IMR-90 (cell line): ENCODE measurements around the gene FNDC3B. TPM values are rescaled to one million over a fixed set of nuclear protein-coding genes. Genes with fewer than 3 reads are reported as not detected.

Source experiments
- ATAC-seq: fragments of 200-7000 bp; cut with Tn5 transposase; 2 replicates; pipeline ENCODE4 v1.9.1; 2020; ENCODE audit warnings: low read depth, mild to moderate bottlenecking, moderate library complexity
- BruUV-seq: library from RNA; stranded (reverse); fragments of 400-500 nt; replicated peaks from 2 replicates; lab custom pipeline; 2021; lab: Mats Ljungman, UMichigan
- CTCF ChIA-PET: fragments of 300-600 bp; formaldehyde crosslinking; extraction: SDS; loops from one replicate; lab custom pipeline; 2021; ENCODE audit warnings: antibody characterized with exemption; lab: Yijun Ruan, JAX
- POLR2A ChIA-PET: fragments of 300-600 bp; sonication (Branson Sonifier 250); formaldehyde crosslinking; loops from one replicate; lab custom pipeline; 2022; ENCODE audit warnings: antibody characterized with exemption; ENCODE audit not compliant: unreplicated experiment; lab: Charles Lee
- DNase-seq: peaks from one replicate; pipeline ENCODE4 v3.0.0; 2013
- H2AFZ ChIP-seq: replicated peaks from 2 replicates; pipeline ENCODE3; 2013; ENCODE audit warnings: low read length, mild to moderate bottlenecking; ENCODE audit not compliant: poor library complexity
- H2AK5ac ChIP-seq: 2 replicates; pipeline ENCODE4 v1.6.1; 2013; ENCODE audit warnings: low read depth, low read length, inconsistent platforms
- H2AK9ac ChIP-seq: replicated peaks from 2 replicates; pipeline ENCODE3; 2013; ENCODE audit warnings: mild to moderate bottlenecking, low read depth, low read length, moderate library complexity; ENCODE audit not compliant: poor library complexity
- H2BK120ac ChIP-seq: 2 replicates; pipeline ENCODE4 v1.6.1; 2013; ENCODE audit warnings: low read depth, low read length, inconsistent platforms
- H2BK15ac ChIP-seq: 3 replicates; pipeline ENCODE4 v1.6.1; 2013; ENCODE audit warnings: low read depth, low read length, inconsistent platforms
- H2BK20ac ChIP-seq: 2 replicates; pipeline ENCODE4 v1.6.1; 2013; ENCODE audit warnings: low read depth, mild to moderate bottlenecking, inconsistent platforms, low read length, moderate library complexity
- H2BK5ac ChIP-seq: 2 replicates; pipeline ENCODE4 v1.6.1; 2013; ENCODE audit warnings: mild to moderate bottlenecking, low read depth, low read length, inconsistent platforms; ENCODE audit not compliant: poor library complexity, severe bottlenecking
- H3K14ac ChIP-seq: replicated peaks from 2 replicates; pipeline ENCODE4 v1.6.1; 2013; ENCODE audit warnings: low read depth, low read length, inconsistent platforms
- H3K18ac ChIP-seq: 2 replicates; pipeline ENCODE4 v1.6.1; 2013; ENCODE audit warnings: low read depth, low read length, control low read depth
- H3K23ac ChIP-seq: 2 replicates; pipeline ENCODE4 v1.6.1; 2013; ENCODE audit warnings: low read depth, low read length, inconsistent platforms
- H3K27ac ChIP-seq: 2 replicates; pipeline ENCODE4 v1.5.1; 2013; ENCODE audit warnings: mild to moderate bottlenecking, control low read depth, low read length; ENCODE audit not compliant: insufficient read depth
- H3K27me3 ChIP-seq: 2 replicates; pipeline ENCODE4 v1.6.1; 2013; ENCODE audit warnings: low read length; ENCODE audit not compliant: control insufficient read depth, insufficient read depth
- H3K36me3 ChIP-seq: 2 replicates; pipeline ENCODE4 v1.6.1; 2013; ENCODE audit warnings: low read length, mixed read lengths; ENCODE audit not compliant: control insufficient read depth, insufficient read depth
- H3K4ac ChIP-seq: 2 replicates; pipeline ENCODE4 v1.6.1; 2013; ENCODE audit warnings: low read depth, low read length, inconsistent platforms
- H3K4me1 ChIP-seq: 2 replicates; pipeline ENCODE4 v1.6.1; 2013; ENCODE audit warnings: low read length, mixed read lengths; ENCODE audit not compliant: control insufficient read depth, insufficient read depth
- H3K4me2 ChIP-seq: 2 replicates; pipeline ENCODE4 v1.6.1; 2013; ENCODE audit warnings: low read depth, mild to moderate bottlenecking, control low read depth, low read length, moderate library complexity
- H3K4me3 ChIP-seq: 2 replicates; pipeline ENCODE4 v1.5.1; 2013; ENCODE audit warnings: low read depth, mild to moderate bottlenecking, control low read depth, low read length, moderate library complexity; ENCODE audit not compliant: insufficient read depth
- H3K56ac ChIP-seq: 2 replicates; pipeline ENCODE4 v1.6.1; 2013; ENCODE audit warnings: low read length, inconsistent platforms; ENCODE audit not compliant: insufficient read depth; ENCODE audit errors: extremely low read depth
- H3K79me1 ChIP-seq, 2 experiments: 2 replicates each; pipeline ENCODE4 v1.6.1; 2013; ENCODE audit warnings: low read length in 2 of 2, inconsistent platforms in 1 of 2, low read depth in 1 of 2
- H3K9ac ChIP-seq: 2 replicates; pipeline ENCODE4 v1.6.1; 2013; ENCODE audit warnings: low read depth, low read length, control low read depth
- H3K9me1 ChIP-seq: 2 replicates; pipeline ENCODE4 v1.6.1; 2013; ENCODE audit warnings: low read length, inconsistent platforms; ENCODE audit not compliant: insufficient read depth
- H3K9me3 ChIP-seq: 2 replicates; pipeline ENCODE4 v1.6.1; 2013; ENCODE audit warnings: low read length; ENCODE audit not compliant: control insufficient read depth, insufficient read depth
- H4K20me1 ChIP-seq: 2 replicates; pipeline ENCODE4 v1.6.1; 2013; ENCODE audit warnings: low read length, inconsistent platforms; ENCODE audit not compliant: insufficient read depth
- H4K5ac ChIP-seq: 2 replicates; pipeline ENCODE4 v1.6.1; 2013; ENCODE audit warnings: mild to moderate bottlenecking, low read depth, low read length, control low read depth
- H4K8ac ChIP-seq, 2 experiments: 2 replicates each; pipeline ENCODE4 v1.6.1; 2013; ENCODE audit warnings: low read depth in 2 of 2, low read length in 2 of 2, control low read depth in 1 of 2, inconsistent platforms in 1 of 2
- H4K91ac ChIP-seq: 2 replicates; pipeline ENCODE4 v1.6.1; 2013; ENCODE audit warnings: low read depth, low read length, inconsistent platforms; ENCODE audit not compliant: insufficient read depth
- CHD1 ChIP-seq: IDR thresholded peaks from 2 replicates; pipeline ENCODE4 v1.6.1; 2012; ENCODE audit warnings: low read depth, low read length, improper control_type of control experiment
- ELK1 ChIP-seq: fragments of 150-350 bp; IDR thresholded peaks from 2 replicates; pipeline ENCODE4 v1.6.1; 2016; ENCODE audit warnings: low read depth, mild to moderate bottlenecking, low read length, moderate library complexity, borderline replicate concordance
- FOS ChIP-seq: fragments of 150-350 bp; IDR thresholded peaks from 2 replicates; pipeline ENCODE4 v1.6.1; 2016; ENCODE audit warnings: low read depth, low read length
- MAFK ChIP-seq: IDR thresholded peaks from 2 replicates; pipeline ENCODE4 v1.6.1; 2012; ENCODE audit warnings: low read depth, low read length, improper control_type of control experiment
- MXI1 ChIP-seq: IDR thresholded peaks from 2 replicates; pipeline ENCODE4 v1.6.1; 2012; ENCODE audit warnings: low read depth, mild to moderate bottlenecking, low read length, moderate library complexity, borderline replicate concordance
- RAD21 ChIP-seq: IDR thresholded peaks from 2 replicates; pipeline ENCODE4 v1.6.1; 2012; ENCODE audit warnings: low read length, improper control_type of control experiment
- RCOR1 ChIP-seq: IDR thresholded peaks from 2 replicates; pipeline ENCODE4 v1.6.1; 2012; ENCODE audit warnings: mild to moderate bottlenecking, low read length, improper control_type of control experiment; ENCODE audit not compliant: insufficient replicate concordance
- RFX5 ChIP-seq: IDR thresholded peaks from 2 replicates; pipeline ENCODE4 v1.8.0; 2012; ENCODE audit warnings: low read depth, mild to moderate bottlenecking, low read length, moderate library complexity
- SMC3 ChIP-seq: fragments of 150-350 bp; IDR thresholded peaks from 2 replicates; pipeline ENCODE4 v1.6.1; 2016; ENCODE audit warnings: low read depth, mild to moderate bottlenecking, antibody characterized with exemption, low read length, moderate library complexity
- USF2 ChIP-seq: fragments of 150-350 bp; IDR thresholded peaks from 2 replicates; pipeline ENCODE4 v1.6.1; 2017; ENCODE audit warnings: mild to moderate bottlenecking, antibody characterized with exemption, low read length, low read depth
- WGBS, 2 experiments: methylation state at CpG; one replicate each; pipeline versions ENCODE4 v1.1.5 to v1.1.7; 2013; ENCODE audit warnings: missing lambda C conversion rate in 2 of 2; ENCODE audit not compliant: insufficient read length in 1 of 2; ENCODE audit errors: extremely low coverage in 2 of 2; 5-methylcytosine and 5-hydroxymethylcytosine counted together
- dilution Hi-C: fragments of 300-500 bp; cut with HindIII; formaldehyde crosslinking; loops from one replicate; pipeline ENCODE4 v1.14.3; 2018; ENCODE audit warnings: low sequenced_read_pairs; ENCODE audit not compliant: unreplicated experiment
- in situ Hi-C: fragments of 300-500 bp; cut with MboI; formaldehyde crosslinking; loops from 3 replicates; pipeline ENCODE4 v1.14.3; 2019; ENCODE audit warnings: low sequenced_read_pairs, inconsistent platforms, mixed read lengths
- intact Hi-C: fragments of 100-400 bp; cut with micrococcal nuclease; formaldehyde crosslinking; loops from 2 replicates; pipeline ENCODE4 v1.10.0; 2022
- polyA plus RNA-seq, 3 experiments: library from polyadenylated mRNA; depleted of rRNA; stranded (reverse); fragments of >200 nt; gene quantifications; 2 replicates each; pipeline ENCODE4 v1.2.3, GENCODE V29; 2012; ENCODE audit warnings: low replicate concordance in 1 of 3
- total RNA-seq: library from RNA; depleted of rRNA; stranded (reverse); fragments of >200 nt; gene quantifications from 2 replicates; pipeline ENCODE4 v1.2.3, GENCODE V29; 2012
- TF ChIP-seq, protein P1 (sequence below): conservative IDR thresholded peaks from 2 replicates; pipeline ENCODE4 v1.5.1; 2012; ENCODE audit warnings: mild to moderate bottlenecking, low read depth, low read length, improper control_type of control experiment

FNDC3B gene
- total and polyA plus RNA-seq, 2 of the 4 experiments (the other 2 are of a cell fraction) = 23.9 to 150 TPM

DNA sequence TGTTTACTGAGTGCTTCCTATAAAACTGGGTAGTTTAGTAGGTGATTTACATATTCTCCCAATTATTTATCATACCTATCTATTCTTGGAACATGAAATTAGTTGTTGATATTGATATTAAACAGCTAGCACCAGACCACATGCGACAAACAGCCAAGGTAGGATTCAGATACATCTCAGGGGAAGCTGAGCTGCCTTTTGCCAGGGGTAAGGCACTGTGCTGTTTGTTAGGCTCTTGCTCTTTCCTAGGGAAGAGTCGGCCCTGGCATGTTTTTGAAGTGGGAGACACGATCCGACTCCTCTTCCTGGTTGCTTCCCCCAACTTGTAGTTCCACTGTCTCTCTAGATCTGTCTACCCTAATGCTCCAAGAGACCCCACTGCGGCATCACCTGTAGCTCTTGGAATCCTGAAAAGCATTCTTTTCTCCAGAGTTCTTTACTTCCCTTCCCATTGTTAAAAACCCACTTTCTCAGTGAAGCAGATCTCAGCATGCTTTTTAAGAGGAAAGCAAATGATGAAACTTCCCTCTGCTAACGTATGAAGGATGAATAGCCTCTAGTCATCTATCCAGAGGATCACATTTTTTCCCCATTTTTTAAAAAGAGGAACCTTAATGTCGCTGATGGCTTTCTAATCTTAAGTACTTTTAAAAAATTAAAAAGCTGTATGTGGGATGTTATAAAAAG is 270.5 kb downstream of the FNDC3B start:
- H4K5ac ChIP-seq = no peak overlapping the region
- H2BK15ac ChIP-seq = no peak overlapping the region
- H3K9me1 ChIP-seq = peaks cover 39% of the 10 kb centered on the region
- H3K23ac ChIP-seq = no peak overlapping the region
- H3K4me3 ChIP-seq = no peak overlapping the region
- no peak for ATAC-seq
- H3K14ac ChIP-seq = no peak overlapping the region
- no peak overlapping the region for H3K18ac ChIP-seq
- peaks cover 18 to 71% of the 10 kb centered on the region in 2 experiments for H3K79me1 ChIP-seq
- H3K4ac ChIP-seq = no peak overlapping the region; the same call in 1 of the 2 replicates
- H2AFZ ChIP-seq = no peak overlapping the region
- BruUV-seq = no TSS peak
- H2AK5ac ChIP-seq = no peak overlapping the region
- ChIA-PET POLR2A (no interaction called here), CTCF (interaction anchor here (1.2 kb wide), 1 partner anchor 23 kb away, joined by 3 read pairs; no protein-coding TSS in a partner anchor)
- H4K8ac ChIP-seq = no peak overlapping the region
- H3K4me1 ChIP-seq = peaks cover 19% of the 10 kb centered on the region
- no peak overlapping the region for H3K9ac ChIP-seq
- TF ChIP-seq MAFK (no peak), RCOR1 (no peak), SMC3 (no peak), MXI1 (no peak), FOS (no peak), USF2 (no peak), RAD21 (no peak), RFX5 (no peak), ELK1 (no peak), CHD1 (no peak)
- TF ChIP-seq, protein P1, sequence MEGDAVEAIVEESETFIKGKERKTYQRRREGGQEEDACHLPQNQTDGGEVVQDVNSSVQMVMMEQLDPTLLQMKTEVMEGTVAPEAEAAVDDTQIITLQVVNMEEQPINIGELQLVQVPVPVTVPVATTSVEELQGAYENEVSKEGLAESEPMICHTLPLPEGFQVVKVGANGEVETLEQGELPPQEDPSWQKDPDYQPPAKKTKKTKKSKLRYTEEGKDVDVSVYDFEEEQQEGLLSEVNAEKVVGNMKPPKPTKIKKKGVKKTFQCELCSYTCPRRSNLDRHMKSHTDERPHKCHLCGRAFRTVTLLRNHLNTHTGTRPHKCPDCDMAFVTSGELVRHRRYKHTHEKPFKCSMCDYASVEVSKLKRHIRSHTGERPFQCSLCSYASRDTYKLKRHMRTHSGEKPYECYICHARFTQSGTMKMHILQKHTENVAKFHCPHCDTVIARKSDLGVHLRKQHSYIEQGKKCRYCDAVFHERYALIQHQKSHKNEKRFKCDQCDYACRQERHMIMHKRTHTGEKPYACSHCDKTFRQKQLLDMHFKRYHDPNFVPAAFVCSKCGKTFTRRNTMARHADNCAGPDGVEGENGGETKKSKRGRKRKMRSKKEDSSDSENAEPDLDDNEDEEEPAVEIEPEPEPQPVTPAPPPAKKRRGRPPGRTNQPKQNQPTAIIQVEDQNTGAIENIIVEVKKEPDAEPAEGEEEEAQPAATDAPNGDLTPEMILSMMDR = no peak
- H3K4me2 ChIP-seq = no peak overlapping the region
- no peak overlapping the region for H3K27ac ChIP-seq
- H3K36me3 ChIP-seq = peaks cover 39% of the 10 kb centered on the region
- in situ Hi-C loops = no loop called here
- no peak overlapping the region for H2BK5ac ChIP-seq
- dilution Hi-C loops = no loop called here
- peaks cover 16% of the 10 kb centered on the region; the same call in 1 of the 2 replicates for H4K20me1 ChIP-seq
- H3K9me3 ChIP-seq = no peaks in the 10 kb centered on the region
- intact Hi-C loops = no loop called here
- H3K56ac ChIP-seq = no peak overlapping the region
- 94% methylated on average over 3 of the region's 7 CpGs; no CpG with 5 or more reads in 1 of the 2 experiments for WGBS, 2 experiments
- H2AK9ac ChIP-seq = no peak overlapping the region
- H2BK20ac ChIP-seq = no peak overlapping the region
- no peak overlapping the region for H4K91ac ChIP-seq
- H3K27me3 ChIP-seq = no peaks in the 10 kb centered on the region
- H2BK120ac ChIP-seq = no peak overlapping the region
- no peak for DNase-seq
